Renal pelvis (tissue), 3 donors: ENCODE data around the gene NACAD. TPM values are rescaled to one million over a fixed set of nuclear protein-coding genes. Genes with fewer than 3 reads are reported as not detected.

Experiments
- polyA plus RNA-seq, 3 donors: library from polyadenylated mRNA; unstranded; fragments of 120-200 nt; gene quantifications; one replicate each; pipeline ENCODE4 v1.2.1, GENCODE V29; 2013; ENCODE audit not compliant: insufficient read length in 3 of 3

NACAD gene
- polyA plus RNA-seq, 3 donors, result 7.0 to 10.8 (median 9.4) TPM

Other genes with a start within 250 kb of the NACAD start
- 100 to 1,000 TPM; 222 to 245 (median 235) TPM for gene H2AZ2, start 240.9 kb downstream of the NACAD start, polyA plus RNA-seq
- 10 to 100 TPM; 26.8 to 36.7 (median 34.6) TPM for gene PURB, start 203.4 kb downstream of the NACAD start, polyA plus RNA-seq
- gene MYO1G, start 110.0 kb downstream of the NACAD start, polyA plus RNA-seq, result under 1 TPM; 0.62 to 0.74 (median 0.64) TPM
- gene CCM2, start 88.8 kb downstream of the NACAD start, polyA plus RNA-seq, result 10 to 100 TPM; 29.2 to 34.4 (median 31.1) TPM
- 10 to 100 TPM; 54.2 to 64.3 (median 64.0) TPM for gene TBRG4, start 22.7 kb upstream of the NACAD start, polyA plus RNA-seq
- gene RAMP3, start 68.8 kb upstream of the NACAD start, polyA plus RNA-seq, result 10 to 100 TPM in 2 of 3 donors, 1 to 10 TPM in 1; 8.6 to 11.0 (median 10.7) TPM